OCI-LY1 (cell line): ENCODE measurements around the gene HBG2.

Experiments used
- H2AFZ ChIP-seq: fragments of 200-600 bp; sonication (generic), shearing (Covaris generic); 2 replicates; pipeline ENCODE4 v1.6.0; 2014; ENCODE audit warnings: antibody characterized with exemption, mild to moderate bottlenecking, low read length
- H3F3A ChIP-seq: fragments of 200-600 bp; sonication (generic), shearing (Covaris generic); 2 replicates; pipeline ENCODE4 v1.6.0; 2014; ENCODE audit warnings: mild to moderate bottlenecking, antibody characterized with exemption, low read length, moderate library complexity; ENCODE audit not compliant: insufficient read depth
- H3K27ac ChIP-seq: fragments of 200-600 bp; sonication (generic); 2 replicates; pipeline ENCODE4 v1.5.1; 2014; ENCODE audit warnings: low read length, mixed run types, mild to moderate bottlenecking, low read depth; ENCODE audit not compliant: poor library complexity, severe bottlenecking
- H3K27me3 ChIP-seq: fragments of 200-600 bp; sonication (generic); 2 replicates; pipeline ENCODE4 v1.6.0; 2014; ENCODE audit warnings: antibody characterized with exemption, mild to moderate bottlenecking, low read length, moderate library complexity; ENCODE audit not compliant: insufficient read depth
- H3K36me3 ChIP-seq: fragments of 200-600 bp; sonication (generic); 2 replicates; pipeline ENCODE4 v1.6.1; 2014; ENCODE audit warnings: mild to moderate bottlenecking, antibody characterized with exemption, low read length, moderate library complexity, mixed read lengths; ENCODE audit not compliant: insufficient read depth
- H3K4me1 ChIP-seq: fragments of 200-600 bp; sonication (generic); 2 replicates; pipeline ENCODE4 v1.5.1; 2014; ENCODE audit warnings: mild to moderate bottlenecking, low read length, moderate library complexity; ENCODE audit not compliant: insufficient read depth, severe bottlenecking
- H3K4me2 ChIP-seq: fragments of 200-600 bp; sonication (generic), shearing (Covaris generic); 2 replicates; pipeline ENCODE4 v1.6.1; 2014; ENCODE audit warnings: low read length
- H3K4me3 ChIP-seq: fragments of 200-600 bp; sonication (generic); 2 replicates; pipeline ENCODE4 v1.5.1; 2014; ENCODE audit warnings: low read length, low read depth, mild to moderate bottlenecking, mixed read lengths; ENCODE audit not compliant: poor library complexity, severe bottlenecking
- H3K79me2 ChIP-seq: fragments of 200-600 bp; shearing (Covaris generic); 2 replicates; pipeline ENCODE4 v1.6.1; 2016; ENCODE audit warnings: mixed run types, low read length, mixed read lengths; ENCODE audit not compliant: insufficient read depth
- H3K9ac ChIP-seq: fragments of 200-600 bp; sonication (generic), shearing (Covaris generic); 2 replicates; pipeline ENCODE4 v1.6.1; 2014; ENCODE audit warnings: mild to moderate bottlenecking, low read length, mixed read lengths
- H3K9me2 ChIP-seq: fragments of 200-600 bp; sonication (generic), shearing (Covaris generic); 2 replicates; pipeline ENCODE4 v1.6.1; 2014; ENCODE audit warnings: low read depth, mild to moderate bottlenecking, low read length, mixed read lengths
- H3K9me3 ChIP-seq: fragments of 200-600 bp; shearing (Covaris generic); 2 replicates; pipeline ENCODE4 v1.6.1; 2014; ENCODE audit warnings: low read length, mixed read lengths
- H4K20me1 ChIP-seq: fragments of 200-600 bp; sonication (generic), shearing (Covaris generic); 2 replicates; pipeline ENCODE4 v1.6.0; 2016; ENCODE audit warnings: mild to moderate bottlenecking, low read length; ENCODE audit not compliant: insufficient read depth
- EZH2 ChIP-seq: fragments of 200-600 bp; sonication (generic), shearing (Covaris generic); IDR thresholded peaks from 2 replicates; pipeline ENCODE4 v1.8.0; 2017; ENCODE audit warnings: borderline replicate concordance, mixed run types, mild to moderate bottlenecking, antibody characterized with exemption, low read length, moderate library complexity, mixed read lengths
- TF ChIP-seq, protein P1 (sequence below): fragments of 200-600 bp; sonication (generic), shearing (Covaris generic); IDR thresholded peaks from 2 replicates; pipeline ENCODE4 v1.5.1; 2017; ENCODE audit warnings: mild to moderate bottlenecking, antibody characterized with exemption, low read length, moderate library complexity, mixed read lengths

The HBG2 gene

DNA sequence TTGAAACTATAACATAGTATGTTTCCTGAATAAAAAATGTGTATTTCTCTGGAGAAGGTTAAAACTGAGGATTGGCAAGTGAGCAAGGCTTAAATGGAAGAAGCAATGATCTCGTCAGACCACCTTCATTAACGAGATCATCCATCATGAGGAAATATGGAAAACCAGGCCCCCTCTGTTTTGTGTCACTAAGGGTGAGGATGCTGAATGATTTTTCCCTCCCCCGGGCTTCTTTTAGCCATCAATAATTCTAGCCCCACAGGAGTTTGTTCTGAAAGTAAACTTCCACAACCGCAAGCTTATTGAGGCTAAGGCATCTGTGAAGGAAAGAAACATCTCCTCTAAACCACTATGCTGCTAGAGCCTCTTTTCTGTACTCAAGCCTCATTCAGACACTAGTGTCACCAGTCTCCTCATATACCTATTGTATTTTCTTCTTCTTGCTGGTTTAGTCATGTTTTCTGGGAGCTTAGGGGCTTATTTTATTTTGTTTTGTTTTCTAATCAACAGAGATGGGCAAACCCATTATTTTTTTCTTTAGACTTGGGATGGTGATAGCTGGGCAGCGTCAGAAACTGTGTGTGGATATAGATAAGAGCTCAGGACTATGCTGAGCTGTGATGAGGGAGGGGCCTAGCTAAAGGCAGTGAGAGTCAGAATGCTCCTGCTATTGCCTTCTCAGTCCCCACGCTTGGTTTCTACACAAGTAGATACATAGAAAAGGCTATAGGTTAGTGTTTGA is 21.0 kb upstream of the HBG2 start:
- Histone ChIP-seq H2AFZ (no peak overlapping the region), H3K4me3 (no peak overlapping the region), H4K20me1 (no peaks in the 10 kb centered on the region), H3K9ac (no peak overlapping the region), H3K36me3 (no peaks in the 10 kb centered on the region), H3K4me2 (no peak overlapping the region), H3K79me2 (no peaks in the 10 kb centered on the region), H3K9me2 (no peaks in the 10 kb centered on the region), H3K4me1 (no peaks in the 10 kb centered on the region), H3K9me3 (no peaks in the 10 kb centered on the region), H3K27me3 (no peaks in the 10 kb centered on the region), H3F3A (no peaks in the 10 kb centered on the region), H3K27ac (no peak overlapping the region)
- TF ChIP-seq, protein P1, sequence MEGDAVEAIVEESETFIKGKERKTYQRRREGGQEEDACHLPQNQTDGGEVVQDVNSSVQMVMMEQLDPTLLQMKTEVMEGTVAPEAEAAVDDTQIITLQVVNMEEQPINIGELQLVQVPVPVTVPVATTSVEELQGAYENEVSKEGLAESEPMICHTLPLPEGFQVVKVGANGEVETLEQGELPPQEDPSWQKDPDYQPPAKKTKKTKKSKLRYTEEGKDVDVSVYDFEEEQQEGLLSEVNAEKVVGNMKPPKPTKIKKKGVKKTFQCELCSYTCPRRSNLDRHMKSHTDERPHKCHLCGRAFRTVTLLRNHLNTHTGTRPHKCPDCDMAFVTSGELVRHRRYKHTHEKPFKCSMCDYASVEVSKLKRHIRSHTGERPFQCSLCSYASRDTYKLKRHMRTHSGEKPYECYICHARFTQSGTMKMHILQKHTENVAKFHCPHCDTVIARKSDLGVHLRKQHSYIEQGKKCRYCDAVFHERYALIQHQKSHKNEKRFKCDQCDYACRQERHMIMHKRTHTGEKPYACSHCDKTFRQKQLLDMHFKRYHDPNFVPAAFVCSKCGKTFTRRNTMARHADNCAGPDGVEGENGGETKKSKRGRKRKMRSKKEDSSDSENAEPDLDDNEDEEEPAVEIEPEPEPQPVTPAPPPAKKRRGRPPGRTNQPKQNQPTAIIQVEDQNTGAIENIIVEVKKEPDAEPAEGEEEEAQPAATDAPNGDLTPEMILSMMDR = no peak
- TF ChIP-seq EZH2 = no peak

- no peaks in the 10 kb centered on the region for H4K20me1 ChIP-seq
- H3K36me3 ChIP-seq = no peaks in the 10 kb centered on the region
- H2AFZ ChIP-seq = no peak overlapping the region
- H3K27me3 ChIP-seq = no peaks in the 10 kb centered on the region
- H3K9me2 ChIP-seq = no peaks in the 10 kb centered on the region
- H3K4me3 ChIP-seq = no peak overlapping the region
- no peaks in the 10 kb centered on the region for H3K79me2 ChIP-seq
- no peaks in the 10 kb centered on the region for H3F3A ChIP-seq
- H3K9me3 ChIP-seq = no peaks in the 10 kb centered on the region
- TF ChIP-seq EZH2 = no peak
- TF ChIP-seq, protein P1 = no peak
- no peak overlapping the region for H3K9ac ChIP-seq
- no peak overlapping the region for H3K27ac ChIP-seq
- H3K4me2 ChIP-seq = no peak overlapping the region
- no peaks in the 10 kb centered on the region for H3K4me1 ChIP-seq
These were observed 19.8 kb upstream of the HBG2 start for GRCh38 chr11:5274395-5274794.

- Histone ChIP-seq H3K9me2 (no peaks in the 10 kb centered on the region), H3F3A (no peaks in the 10 kb centered on the region), H3K79me2 (no peaks in the 10 kb centered on the region), H3K27me3 (no peaks in the 10 kb centered on the region), H3K4me3 (no peak overlapping the region), H3K36me3 (no peaks in the 10 kb centered on the region), H2AFZ (no peak overlapping the region), H3K9ac (no peak overlapping the region), H4K20me1 (no peaks in the 10 kb centered on the region), H3K27ac (no peak overlapping the region), H3K9me3 (no peaks in the 10 kb centered on the region), H3K4me2 (no peak overlapping the region), H3K4me1 (no peaks in the 10 kb centered on the region)
- no peak for TF ChIP-seq EZH2
- TF ChIP-seq, protein P1 = no peak
These were observed 17.9 kb upstream of the HBG2 start for GRCh38 chr11:5272395-5273017.
